Muscle of back (tissue), 11 donors: ENCODE measurements around the gene SSBP2. TPM values are rescaled to one million over a fixed set of nuclear protein-coding genes. Genes with fewer than 3 reads are reported as not detected.
"Not testable (repeated sequence)": the region's sequence is repeated elsewhere in the genome, so short reads cannot be mapped to it uniquely, and the experiment has no call there.

Experiments used
- DNase-seq, 3 donors: peaks; one replicate each; pipeline versions ENCODE4 v3.0.0 to v3.0.0-alpha.2; 2013
- polyA plus RNA-seq, 10 donors: library from polyadenylated mRNA; unstranded; fragments of 120-200 nt; gene quantifications; one replicate each; pipeline ENCODE4 v1.2.1, GENCODE V29; 2013; ENCODE audit not compliant: insufficient read length in 10 of 10

Gene SSBP2
- polyA plus RNA-seq, 10 donors = 50.0 to 76.8 (median 60.9) TPM

DNA sequence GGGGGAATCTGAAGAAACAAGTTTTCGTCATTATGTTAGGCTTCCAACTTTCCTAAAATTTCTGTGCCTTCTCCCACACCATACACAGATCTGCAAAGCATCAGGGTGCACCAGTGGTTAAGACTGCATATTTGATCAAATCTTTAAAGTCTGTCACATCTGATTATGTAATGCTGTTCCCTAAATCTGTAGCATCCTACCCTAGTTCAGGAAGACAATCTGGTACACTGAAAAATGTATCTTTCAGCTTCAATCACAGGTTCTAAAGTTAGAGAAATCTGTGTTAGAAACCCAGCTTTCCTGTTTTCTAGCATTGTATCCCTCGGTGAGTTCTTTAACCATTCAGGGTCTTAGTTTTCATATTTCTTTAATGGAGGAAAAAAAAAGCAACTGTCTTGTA, 3.9 kb downstream of the SSBP2 start:
- DNase-seq = no peak

DNA sequence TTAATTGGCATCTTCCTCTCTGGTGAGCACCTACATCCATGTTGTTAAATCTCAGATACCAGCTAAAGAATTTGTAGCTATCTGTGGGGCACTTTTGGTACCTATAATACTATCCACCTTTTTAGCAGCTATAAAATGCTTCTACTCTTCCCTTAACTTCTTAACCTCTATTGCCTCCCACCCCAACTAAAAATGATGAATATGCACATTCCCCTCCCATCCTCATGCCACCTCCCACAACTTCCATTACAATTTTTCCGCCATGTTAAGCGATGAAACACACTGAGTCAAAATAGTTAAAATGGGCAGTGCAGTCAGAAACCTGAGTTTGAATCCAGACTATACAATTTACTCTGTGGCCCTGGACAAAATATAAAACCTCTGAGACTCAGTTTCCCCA, 10.1 kb downstream of the SSBP2 start:
- no peak for DNase-seq

DNA sequence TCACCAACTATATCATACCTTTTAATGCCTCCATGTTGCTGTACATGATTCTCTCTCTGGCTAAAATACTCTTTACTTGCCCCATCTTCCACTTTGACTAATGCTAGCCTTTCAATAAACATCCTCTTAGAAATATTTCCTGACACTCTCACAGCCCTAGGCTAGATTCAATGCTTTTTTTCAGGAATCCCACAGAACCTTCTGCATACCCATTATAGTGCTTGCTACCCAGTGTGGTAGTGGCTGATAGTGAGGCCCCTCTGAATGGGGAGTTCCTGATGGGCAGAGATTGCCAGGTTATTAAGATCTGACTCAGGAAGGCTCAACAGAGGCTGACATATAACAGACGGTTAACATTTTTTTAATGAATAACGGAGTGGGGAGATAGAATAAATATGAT, 11.6 kb downstream of the SSBP2 start:
- DNase-seq = no peak

DNA sequence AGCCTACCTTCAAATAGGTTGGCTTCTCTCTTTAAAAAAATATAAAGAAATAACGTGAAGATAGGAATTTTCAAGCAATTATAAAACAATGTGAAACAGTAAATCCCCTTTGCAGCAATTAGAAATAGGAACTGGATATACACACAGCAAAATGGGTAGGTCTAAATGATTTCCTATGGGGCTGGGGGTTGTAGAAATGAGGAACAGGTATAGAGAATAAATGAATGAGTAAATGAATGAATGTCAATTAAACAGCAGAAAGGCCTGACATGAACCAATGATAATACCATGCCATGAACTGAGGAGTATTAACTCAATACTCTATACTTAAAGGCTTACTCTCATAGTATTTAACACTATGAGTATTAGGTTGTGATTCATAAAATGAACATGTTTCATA, 21.6 kb downstream of the SSBP2 start:
- DNase-seq = no peak

DNA sequence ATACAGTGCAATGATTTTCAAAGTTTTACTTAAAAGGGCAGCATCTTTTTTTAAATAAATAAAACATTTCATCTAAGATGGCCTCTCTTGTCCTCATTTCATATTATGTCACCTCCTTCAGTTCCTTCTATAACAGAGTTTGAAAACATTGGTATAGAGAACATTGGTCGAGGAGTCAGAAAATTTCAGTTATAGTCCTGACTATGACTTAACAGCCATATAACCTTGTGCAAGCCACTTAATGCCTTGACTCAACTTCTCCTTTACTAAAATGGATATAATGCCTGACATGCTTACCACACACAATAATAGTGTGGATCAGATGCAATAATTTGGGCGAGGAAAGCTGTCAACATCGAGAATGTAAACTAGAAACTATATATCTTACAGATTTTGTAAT, 22.6 kb downstream of the SSBP2 start:
- no peak for DNase-seq

DNA sequence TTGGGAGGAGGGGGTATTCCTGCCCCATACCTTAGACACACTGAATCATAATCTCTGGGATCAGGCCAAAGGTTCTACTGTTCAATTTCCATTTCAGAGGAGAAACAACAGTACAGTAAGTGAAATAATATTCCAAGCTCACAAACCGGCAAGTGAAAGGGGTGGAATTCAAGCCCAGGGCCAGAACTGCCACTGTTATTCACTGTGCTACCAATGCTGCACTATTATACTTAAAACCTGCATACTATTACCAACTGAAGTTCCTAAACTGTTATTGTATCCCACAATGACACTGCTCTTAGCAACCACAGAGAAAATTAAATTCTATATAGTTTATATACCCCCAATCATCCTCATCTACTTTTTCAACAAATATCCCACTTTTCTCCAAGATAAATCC, 24.6 kb downstream of the SSBP2 start:
- peak in 1 of 3 donors; percentile 4 for DNase-seq

DNA sequence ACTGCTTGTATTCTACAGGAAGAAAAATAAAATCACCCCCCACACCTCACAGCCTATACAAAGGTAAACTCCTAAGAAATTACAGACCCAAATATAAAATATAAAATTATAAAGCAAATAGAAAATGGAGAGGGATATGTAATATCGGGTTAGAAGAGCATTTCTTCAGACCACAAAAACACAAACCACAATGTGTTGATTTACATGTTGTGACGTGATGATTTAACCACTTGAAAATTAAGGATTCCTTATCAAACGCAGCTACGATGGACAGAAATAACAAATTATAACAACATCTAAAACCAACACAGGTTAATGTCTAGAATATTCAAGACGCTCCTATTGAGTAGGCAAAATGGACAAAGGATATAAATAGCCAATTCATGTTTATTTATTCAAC, 26.3 kb downstream of the SSBP2 start:
- no peak for DNase-seq

DNA sequence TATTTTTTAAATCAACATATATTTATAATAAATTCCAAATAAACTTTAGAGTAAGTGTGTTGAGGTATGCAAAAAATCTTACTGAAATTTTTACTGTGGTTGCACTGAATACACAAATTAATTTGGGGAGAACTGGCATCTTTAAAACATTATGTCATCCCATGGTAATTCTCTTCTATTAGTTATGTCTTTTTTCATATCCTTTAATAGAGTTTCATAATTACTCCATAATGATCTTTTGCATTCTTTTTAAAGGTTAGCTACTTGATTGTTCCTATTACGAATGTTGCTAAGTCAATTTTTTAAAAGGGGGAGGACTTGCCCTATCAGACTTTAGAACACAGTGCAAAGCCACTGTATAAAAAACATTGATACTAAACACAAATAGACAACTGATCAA, 26.8 kb downstream of the SSBP2 start:
- no peak for DNase-seq

DNA sequence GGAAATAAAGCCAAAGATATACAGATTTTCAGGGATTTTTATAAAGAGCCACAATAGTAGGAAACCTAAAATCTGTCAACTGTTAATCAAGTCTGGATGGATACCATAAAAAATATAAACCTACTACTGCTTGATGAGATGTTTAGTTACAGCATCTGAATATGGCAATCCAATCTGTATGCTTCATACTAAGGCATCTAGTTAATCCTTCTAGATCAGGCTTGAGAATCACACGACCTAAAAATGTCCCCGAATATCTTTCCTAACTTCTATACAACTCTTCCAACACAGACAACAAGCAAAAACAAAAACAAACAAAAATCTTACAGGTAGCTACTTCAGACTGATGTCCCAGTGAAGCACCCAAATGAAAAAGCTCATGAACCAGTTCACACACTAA, 29.8 kb downstream of the SSBP2 start:
- no peak for DNase-seq

DNA sequence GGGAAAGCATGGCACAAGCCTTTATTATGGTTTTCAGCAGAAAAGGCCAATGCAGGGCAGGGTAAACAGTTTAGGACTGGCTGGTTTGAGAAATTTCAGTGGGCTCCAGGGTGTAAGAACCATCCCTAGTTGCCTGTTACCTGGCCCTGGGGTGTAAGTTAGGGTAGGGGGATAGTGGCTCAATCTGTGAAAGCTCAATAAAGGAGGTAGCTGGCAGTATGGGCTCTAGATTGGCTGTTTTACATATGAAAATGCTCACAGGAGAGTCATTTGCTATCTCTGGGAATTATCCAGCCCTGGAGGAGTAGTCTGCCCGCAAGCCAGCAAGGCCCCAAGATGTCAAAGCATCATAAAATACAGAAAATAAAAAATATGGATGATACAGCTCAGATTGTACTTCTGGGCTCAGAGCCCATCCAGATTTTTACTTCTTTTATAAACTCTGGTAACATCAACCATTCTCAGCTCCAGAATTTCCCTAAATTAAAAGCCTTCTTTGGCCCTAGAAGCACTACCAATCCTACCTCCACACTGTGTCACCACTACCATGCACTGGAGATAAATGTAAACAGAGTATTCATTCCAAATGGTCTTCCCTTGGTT, 31.1 kb downstream of the SSBP2 start:
- no peak for DNase-seq

DNA sequence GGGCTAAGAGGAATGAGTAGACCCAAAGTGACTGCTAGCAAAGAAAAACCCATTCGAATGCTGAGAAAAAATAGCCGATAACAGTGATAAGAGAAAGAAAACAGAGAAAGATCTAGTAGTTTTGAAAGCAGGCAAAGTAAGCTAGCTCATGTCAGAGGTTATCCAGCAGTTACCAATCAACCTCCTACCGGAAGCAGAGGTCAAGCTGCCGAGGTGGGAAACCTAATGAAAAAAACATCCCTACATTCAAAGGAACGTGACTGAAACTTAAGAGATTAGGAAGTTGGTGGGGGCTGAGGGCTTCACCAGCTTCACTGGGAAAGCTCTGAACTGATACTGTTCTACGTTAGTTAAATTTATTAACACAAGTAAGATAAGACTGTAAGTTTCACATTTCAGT, 32.6 kb downstream of the SSBP2 start:
- no peak for DNase-seq

DNA sequence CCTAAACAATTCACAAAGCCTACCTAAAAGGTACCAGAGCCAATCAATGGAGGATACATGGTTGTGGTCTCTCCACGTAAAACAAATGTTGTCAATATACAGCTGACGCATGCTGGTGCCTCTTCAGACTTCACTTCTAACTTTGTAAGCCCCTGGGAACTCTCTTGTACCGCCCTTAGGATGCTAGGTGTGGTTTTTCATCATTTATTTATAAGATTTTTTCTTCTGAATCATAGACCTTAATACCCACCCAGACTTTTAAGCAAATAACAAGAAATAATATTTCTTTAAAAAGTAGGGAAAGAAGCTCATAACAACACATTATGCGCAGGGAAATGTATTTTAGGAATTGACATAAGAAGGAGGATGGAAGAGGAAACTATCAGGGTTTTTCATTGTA, 33.0 kb downstream of the SSBP2 start:
- DNase-seq = no peak

DNA sequence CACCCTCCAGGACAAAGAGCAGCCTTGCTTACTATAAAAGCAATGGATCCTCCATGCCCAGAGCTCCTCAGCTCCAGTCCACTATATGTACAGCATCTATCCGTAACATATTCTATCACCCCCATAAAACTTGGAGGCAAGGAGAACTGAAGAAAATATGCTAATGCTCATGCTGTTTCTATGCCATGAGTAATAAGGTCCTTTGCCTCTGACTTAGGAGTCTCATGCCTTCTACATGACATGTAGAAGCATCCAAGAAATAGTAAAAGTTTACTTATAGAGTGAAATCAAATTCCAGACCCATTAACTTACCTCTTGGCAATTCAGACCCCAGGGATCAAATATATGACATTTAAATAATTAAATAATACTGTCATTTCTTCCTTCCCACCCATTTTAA, 33.7 kb downstream of the SSBP2 start:
- no peak for DNase-seq

DNA sequence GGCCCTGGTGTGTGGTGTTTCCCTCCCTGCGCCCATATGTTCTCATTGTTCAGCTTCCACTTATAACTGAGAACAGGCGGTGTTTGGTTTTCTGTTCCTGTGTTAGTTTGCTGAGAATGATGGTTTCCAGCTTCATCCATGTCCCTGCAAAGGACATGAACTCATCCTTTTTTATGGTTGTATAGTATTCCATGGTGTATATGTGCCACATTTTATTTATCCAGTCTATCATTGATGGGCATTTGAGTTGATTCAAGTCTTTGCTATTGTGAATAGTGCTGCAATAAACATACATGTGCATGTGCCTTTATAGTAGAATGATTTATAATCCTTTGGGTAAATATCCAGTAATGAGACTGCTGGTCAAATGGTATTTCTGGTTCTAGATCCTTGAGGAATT, 36.8 kb downstream of the SSBP2 start:
- DNase-seq = not testable (repeated sequence)

DNA sequence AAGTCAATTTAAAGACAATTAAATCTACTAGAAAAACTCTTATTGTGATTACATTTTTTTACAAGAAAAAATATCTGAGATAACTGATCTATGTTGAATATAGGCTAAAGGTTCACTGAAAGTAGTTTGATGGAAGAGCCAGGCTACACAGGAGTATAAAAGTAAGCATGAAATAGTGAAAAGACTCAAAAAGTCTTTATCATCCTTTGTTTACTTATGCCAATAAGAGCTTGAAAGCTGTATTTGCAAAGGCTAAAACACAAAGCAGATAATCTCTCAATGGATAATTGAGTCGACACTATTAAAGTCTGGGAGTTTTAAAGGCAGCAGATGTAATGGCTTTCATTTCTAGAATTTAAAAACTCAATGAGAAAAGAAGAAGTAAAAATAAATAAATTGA, 42.0 kb downstream of the SSBP2 start:
- DNase-seq = no peak

DNA sequence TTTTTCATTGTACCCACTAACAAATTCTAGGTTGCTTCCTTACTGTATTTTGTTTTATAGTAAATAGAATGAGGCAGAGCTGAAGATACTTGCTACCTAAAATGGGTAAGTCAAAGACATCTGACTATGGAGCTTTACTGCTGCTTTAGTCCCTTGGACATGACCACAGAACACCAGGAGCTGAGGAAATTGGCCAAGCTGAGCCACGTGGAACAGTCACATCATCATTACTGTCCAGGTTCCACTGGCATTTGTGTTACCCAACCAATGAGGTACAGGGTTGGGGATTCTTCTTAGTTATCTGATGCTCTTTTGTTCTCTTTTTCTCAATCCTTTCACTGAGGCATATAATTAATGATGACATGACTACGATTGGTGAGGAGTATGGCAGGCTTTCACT, 47.1 kb downstream of the SSBP2 start:
- DNase-seq = no peak

DNA sequence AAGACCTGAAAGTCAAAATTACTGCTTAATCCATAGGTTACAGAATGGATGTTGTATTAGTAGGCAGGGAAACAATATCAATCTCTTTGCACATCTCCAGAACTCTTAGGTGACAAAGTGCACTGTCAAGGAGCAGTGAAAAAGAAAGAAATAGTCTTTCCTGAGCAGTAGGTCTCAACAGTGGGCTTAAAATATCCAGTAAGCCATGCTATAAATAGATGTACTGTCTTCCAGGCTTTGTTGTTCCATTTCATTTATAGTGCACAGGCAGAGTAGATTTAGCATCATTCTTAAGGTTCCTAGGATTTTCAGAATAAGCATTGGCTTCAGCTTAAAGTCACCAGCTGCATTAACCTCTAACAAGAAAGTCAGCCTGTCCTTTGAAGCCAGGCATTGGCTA, 50.7 kb downstream of the SSBP2 start:
- DNase-seq = no peak

DNA sequence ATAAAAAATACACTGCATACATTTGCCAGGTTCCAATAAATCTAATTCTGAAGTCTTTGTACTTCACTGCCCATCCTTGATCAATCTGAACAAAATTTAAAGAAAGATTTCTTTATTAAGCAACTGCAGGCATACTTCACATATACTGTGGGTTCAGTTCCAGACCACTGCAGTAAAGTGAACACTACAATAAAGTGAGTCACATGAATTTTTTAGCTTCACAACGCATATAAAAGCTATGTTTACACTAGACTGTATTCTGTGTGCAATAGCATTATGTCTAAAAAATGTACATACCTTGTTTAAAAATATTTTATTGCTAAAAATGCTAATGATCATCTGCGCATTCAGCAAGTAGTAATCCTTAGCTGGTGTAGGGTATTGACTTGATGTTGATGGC, 52.1 kb downstream of the SSBP2 start:
- no peak for DNase-seq

DNA sequence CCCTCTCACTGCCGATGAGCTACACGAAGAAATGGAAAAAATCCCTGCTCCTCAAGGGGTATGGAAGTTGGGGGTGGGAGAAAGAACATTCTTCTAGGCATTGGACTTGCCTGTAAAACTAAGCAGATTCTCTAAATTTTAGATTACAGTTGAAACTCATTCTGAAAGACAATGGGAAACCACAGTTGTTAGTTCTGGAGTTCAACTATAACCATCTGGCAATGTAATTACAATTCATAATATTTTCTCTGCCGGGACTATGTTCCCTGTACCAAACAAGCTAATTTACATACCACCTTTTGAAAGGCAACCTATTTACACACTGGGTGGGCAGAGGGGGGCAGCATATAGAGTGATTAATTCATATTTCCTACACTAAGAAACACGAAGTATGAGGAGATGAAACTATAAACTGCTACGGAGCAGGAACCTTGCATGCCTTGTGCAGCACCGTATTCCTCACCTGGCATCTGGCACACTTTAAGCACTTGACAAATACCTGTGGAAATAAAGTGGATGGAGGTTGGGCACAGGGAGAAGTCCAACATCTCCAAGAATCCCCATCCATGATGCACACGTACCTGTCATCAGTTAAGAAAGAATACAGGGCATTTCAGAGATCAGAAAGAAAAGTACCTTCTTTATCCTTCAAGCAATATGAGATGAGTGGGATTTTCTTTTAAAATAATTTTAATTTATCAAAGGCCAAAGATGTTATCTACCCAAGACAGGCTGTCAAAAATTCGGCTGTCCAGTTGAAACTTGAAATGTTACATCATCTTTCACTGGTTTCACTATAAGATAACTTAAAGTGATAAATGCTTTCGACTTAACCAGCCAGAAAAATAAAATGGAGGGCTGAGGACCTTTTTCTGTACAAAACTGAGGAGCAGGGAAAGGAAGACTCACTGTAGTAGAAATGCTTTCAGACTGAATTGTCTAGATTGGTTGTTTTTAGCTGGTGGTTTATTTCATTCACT, 54.2 kb downstream of the SSBP2 start:
- no peak for DNase-seq

DNA sequence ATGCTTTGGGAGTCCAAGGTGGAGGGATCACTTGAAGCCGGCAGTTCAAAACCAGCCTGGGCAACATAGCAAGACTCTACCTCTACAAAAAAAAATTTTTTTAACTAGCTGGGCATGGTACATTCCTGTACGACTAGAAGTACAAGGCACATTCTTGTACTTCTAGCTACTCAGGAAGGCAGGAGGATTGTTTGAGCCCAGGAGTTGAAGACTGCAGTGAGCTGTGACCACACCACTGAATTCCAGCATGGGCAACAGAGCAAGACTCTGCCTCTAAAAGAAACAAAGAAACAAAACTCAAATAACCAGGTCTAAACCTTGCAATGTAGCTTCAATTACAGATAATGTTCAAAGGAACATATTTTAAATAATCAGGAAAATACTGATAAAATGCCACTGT, 56.2 kb downstream of the SSBP2 start:
- DNase-seq = no peak

DNA sequence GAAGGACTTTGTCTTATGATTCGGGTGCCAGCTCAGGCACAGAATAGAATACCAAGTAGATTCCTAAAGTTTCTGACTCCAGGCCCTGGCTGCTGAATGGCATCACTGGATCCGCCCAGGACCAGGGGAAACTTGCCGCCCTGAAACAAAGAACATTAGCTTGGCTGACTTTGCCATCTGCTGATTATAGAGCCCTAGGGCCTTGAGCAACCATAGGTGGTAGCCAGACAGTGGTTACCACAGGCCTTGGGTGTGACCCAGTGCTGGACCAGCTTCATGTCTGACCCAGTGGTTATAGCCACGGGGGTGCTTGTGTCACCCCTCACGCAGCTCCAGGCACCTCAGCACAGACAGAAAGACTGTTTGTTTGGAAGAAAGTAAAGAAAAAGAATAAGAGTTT, 62.7 kb downstream of the SSBP2 start:
- DNase-seq = no peak

DNA sequence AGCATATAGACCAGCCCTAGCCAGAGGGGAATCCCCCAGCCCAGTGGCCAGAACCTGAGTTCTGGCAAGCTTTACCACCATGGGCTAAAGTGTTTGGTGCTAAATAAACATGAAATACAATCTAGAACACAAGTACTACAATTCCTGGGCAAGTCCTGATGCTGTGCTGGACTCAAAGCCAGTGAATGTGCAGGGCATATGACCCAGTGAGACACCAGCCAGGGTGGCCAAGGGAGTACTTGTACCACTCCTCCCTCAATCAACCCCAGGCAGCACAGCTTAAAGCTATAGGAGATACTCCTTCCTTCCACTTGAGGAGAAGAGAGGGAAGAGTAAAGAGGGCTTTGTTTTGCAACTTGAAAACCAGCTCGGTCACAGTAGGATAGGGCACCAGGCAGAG, 63.6 kb downstream of the SSBP2 start:
- DNase-seq = no peak

DNA sequence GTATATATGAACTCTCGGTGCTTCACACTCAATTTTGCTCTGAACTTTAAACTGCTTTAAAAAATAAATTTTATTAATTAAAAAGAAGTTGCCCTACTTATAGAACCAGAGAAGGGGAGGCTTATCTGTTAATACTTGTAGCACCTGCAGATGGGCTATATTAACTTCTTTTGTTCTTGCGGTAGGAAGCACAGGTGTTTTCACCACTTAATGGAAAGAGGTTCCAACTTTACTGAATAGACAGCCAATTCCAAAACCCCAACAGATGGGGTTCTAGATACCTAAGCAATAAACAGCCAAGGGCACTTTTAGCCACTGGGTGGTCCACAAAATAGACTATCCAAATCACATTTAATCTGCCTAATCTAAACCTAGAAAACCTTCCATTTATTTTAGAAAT, 65.4 kb downstream of the SSBP2 start:
- DNase-seq = no peak

DNA sequence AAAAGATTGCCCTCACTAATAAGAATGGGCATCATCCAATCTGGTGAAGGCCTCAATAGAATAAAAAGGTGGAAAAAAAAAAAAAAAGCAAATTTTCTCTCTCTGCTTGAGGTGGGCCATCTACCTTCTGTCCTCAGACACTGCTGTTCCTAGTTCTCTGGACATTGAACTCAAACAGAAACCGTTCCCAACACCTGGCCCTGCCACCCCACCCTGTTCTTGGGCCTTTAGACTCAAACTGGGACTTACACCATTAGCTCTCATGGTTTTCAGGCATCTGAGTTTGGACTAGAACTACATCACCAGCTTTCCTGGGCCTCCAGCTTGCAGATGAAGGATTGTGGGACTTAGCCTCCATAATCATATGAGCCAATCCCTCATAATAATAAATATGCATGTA, 71.0 kb downstream of the SSBP2 start:
- DNase-seq = no peak
